Neural crest cell (in vitro differentiated cells): ENCODE results near the gene TOMM6. TPM values are rescaled to one million over a fixed set of nuclear protein-coding genes. Genes with fewer than 3 reads are reported as not detected.

Experiments
- DNase-seq: peaks from one replicate; pipeline ENCODE4 v3.0.0; 2021; ENCODE audit warnings: low read depth, mixed read lengths, low spot score
- H3K27ac Mint-ChIP-seq: one replicate; pipeline ENCODE4 v1.8.0; 2021; ENCODE audit warnings: mild to moderate bottlenecking, mixed read lengths; ENCODE audit not compliant: unreplicated experiment
- H3K27me3 Mint-ChIP-seq: 2 replicates; pipeline ENCODE4 v1.8.0; 2021; ENCODE audit warnings: low read depth, mild to moderate bottlenecking, mixed read lengths
- H3K36me3 Mint-ChIP-seq: 2 replicates; pipeline ENCODE4 v1.8.0; 2021; ENCODE audit warnings: low read depth, mild to moderate bottlenecking, mixed read lengths
- H3K4me1 Mint-ChIP-seq: 2 replicates; pipeline ENCODE4 v1.8.0; 2021; ENCODE audit warnings: mixed read lengths
- H3K4me3 Mint-ChIP-seq: one replicate; pipeline ENCODE4 v1.8.0; 2021; ENCODE audit warnings: mild to moderate bottlenecking, mixed read lengths
- H3K9me3 Mint-ChIP-seq: 2 replicates; pipeline ENCODE4 v1.8.0; 2021; ENCODE audit warnings: mixed read lengths
- total RNA-seq: library from RNA; stranded (reverse); gene quantifications from 2 replicates; pipeline ENCODE4 v1.2.1, GENCODE V29; 2021
- TF ChIP-seq, protein P1 (sequence below): fragments of 200-600 bp; sonication (generic); conservative IDR thresholded peaks from 2 replicates; pipeline ENCODE4 v1.5.0; 2021; ENCODE audit warnings: antibody characterized with exemption, mild to moderate bottlenecking

Gene TOMM6
- total RNA-seq, 1 donor from 2014 or later, result 249 TPM

DNA sequence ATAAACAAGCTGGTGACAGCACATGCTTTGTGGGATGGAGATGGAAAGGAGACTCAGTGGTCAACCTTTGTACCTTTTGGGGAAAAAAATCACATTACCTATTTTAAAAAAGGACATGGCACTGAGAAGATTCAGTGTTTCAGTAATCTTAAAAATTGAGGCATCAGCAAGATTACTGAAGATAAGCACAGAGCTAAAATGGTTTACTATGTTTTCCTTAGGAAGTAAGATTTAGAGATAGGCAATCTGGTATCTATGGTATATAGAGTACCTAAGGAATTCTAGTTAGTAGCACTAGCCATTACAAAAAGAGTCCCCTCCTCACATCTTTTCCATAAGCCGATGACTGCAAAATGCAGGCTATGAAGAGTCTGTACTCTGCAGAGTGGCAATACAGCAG lies 35.7 kb downstream of the TOMM6 start:
- DNase-seq, result no peak
- Mint-ChIP-seq H3K4me3 (no peak overlapping the region), H3K4me1 (no peaks in the 10 kb centered on the region), H3K36me3 (no peaks in the 10 kb centered on the region), H3K27me3 (no peaks in the 10 kb centered on the region), H3K27ac (no peak overlapping the region), H3K9me3 (no peaks in the 10 kb centered on the region)
- TF ChIP-seq, protein P1, sequence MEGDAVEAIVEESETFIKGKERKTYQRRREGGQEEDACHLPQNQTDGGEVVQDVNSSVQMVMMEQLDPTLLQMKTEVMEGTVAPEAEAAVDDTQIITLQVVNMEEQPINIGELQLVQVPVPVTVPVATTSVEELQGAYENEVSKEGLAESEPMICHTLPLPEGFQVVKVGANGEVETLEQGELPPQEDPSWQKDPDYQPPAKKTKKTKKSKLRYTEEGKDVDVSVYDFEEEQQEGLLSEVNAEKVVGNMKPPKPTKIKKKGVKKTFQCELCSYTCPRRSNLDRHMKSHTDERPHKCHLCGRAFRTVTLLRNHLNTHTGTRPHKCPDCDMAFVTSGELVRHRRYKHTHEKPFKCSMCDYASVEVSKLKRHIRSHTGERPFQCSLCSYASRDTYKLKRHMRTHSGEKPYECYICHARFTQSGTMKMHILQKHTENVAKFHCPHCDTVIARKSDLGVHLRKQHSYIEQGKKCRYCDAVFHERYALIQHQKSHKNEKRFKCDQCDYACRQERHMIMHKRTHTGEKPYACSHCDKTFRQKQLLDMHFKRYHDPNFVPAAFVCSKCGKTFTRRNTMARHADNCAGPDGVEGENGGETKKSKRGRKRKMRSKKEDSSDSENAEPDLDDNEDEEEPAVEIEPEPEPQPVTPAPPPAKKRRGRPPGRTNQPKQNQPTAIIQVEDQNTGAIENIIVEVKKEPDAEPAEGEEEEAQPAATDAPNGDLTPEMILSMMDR, result no peak

- Mint-ChIP-seq H3K4me3 (no peak overlapping the region), H3K27me3 (no peaks in the 10 kb centered on the region), H3K36me3 (no peaks in the 10 kb centered on the region), H3K9me3 (no peaks in the 10 kb centered on the region), H3K27ac (peak overlapping the region; percentile 62), H3K4me1 (no peaks in the 10 kb centered on the region)
- TF ChIP-seq, protein P1, result no peak
- no peak for DNase-seq
These were observed 37.4 kb downstream of the TOMM6 start for GRCh38 chr6:41824571-41825569.

- no peak for DNase-seq
- Mint-ChIP-seq H3K27ac (no peak overlapping the region), H3K4me3 (no peak overlapping the region), H3K27me3 (no peaks in the 10 kb centered on the region), H3K4me1 (no peaks in the 10 kb centered on the region), H3K9me3 (no peaks in the 10 kb centered on the region), H3K36me3 (no peaks in the 10 kb centered on the region)
- TF ChIP-seq, protein P1, result no peak
These were observed 39.0 kb downstream of the TOMM6 start for GRCh38 chr6:41826343-41827022.

- no peak overlapping the region for H3K27ac Mint-ChIP-seq
- H3K36me3 Mint-ChIP-seq, result peaks cover under 1% of the 10 kb centered on the region
- H3K4me3 Mint-ChIP-seq, result no peak overlapping the region
- TF ChIP-seq, protein P1, result no peak
- no peaks in the 10 kb centered on the region for H3K27me3 Mint-ChIP-seq
- peaks cover under 1% of the 10 kb centered on the region for H3K9me3 Mint-ChIP-seq
- no peaks in the 10 kb centered on the region for H3K4me1 Mint-ChIP-seq
- no peak for DNase-seq
These were observed 44.8 kb downstream of the TOMM6 start for GRCh38 chr6:41832263-41832662.

DNA sequence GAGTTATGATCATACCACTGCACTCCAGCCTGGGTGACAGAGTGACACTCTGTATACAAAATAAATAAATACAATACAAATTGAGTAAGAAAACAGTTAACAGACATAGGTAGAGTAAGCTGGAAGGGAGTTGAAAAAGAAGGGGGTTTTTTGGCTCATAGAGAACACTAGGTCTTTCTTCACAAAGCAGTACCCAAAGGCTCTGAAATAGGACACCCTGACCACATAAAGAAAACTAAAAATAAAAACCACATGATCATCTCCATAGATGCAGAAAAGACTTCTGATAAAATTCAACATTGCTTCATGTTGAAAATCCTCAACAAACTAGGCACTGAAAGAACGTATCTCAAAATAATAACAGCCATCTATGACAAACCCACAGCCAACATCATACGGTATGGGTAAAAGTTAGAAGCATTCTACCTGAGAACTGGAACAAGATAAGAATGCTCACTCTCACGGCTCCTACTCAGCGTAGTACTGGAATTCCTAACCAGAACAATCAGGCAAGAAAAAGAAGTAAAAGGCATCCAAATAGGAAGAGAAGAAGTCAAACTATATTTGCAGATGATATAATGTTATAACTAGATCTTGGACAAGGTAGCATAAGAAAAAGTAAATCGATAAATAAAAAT lies 48.6 kb downstream of the TOMM6 start:
- Mint-ChIP-seq H3K36me3 (peaks cover 12% of the 10 kb centered on the region), H3K27me3 (no peaks in the 10 kb centered on the region), H3K4me3 (no peak overlapping the region), H3K9me3 (peaks cover 2% of the 10 kb centered on the region), H3K27ac (no peak overlapping the region), H3K4me1 (no peaks in the 10 kb centered on the region)
- TF ChIP-seq, protein P1, result no peak
- no peak for DNase-seq
